IPS-NIHi11 (cell line): ENCODE data around the gene DOK3.
A peak's percentile ranks its signal among the peaks of the same experiment; 100 is the strongest.

Source experiments
- DNase-seq: peaks from one replicate; pipeline ENCODE4 v3.0.0; 2012; ENCODE audit warnings: mixed read lengths, low spot score

Gene DOK3

GRCh38 chr5:177468329-177468684, 41.3 kb downstream of the DOK3 start:
- DNase-seq: no peak

GRCh38 chr5:177467436-177467835, 42.2 kb downstream of the DOK3 start:
- no peak for DNase-seq

- no peak for DNase-seq
Observed at GRCh38 chr5:177466861-177467260, 42.8 kb downstream of the DOK3 start.

- no peak for DNase-seq
Observed at GRCh38 chr5:177465044-177465443, 44.6 kb downstream of the DOK3 start.

- DNase-seq: no peak
Observed at GRCh38 chr5:177462021-177462670, 47.5 kb downstream of the DOK3 start.

GRCh38 chr5:177459819-177460628, 49.6 kb downstream of the DOK3 start:
- no peak for DNase-seq

GRCh38 chr5:177459357-177459756, 50.3 kb downstream of the DOK3 start:
- no peak for DNase-seq

- DNase-seq: no peak
Observed at GRCh38 chr5:177458912-177459350, 50.7 kb downstream of the DOK3 start.

- DNase-seq: no peak
Observed at GRCh38 chr5:177457852-177458681, 51.6 kb downstream of the DOK3 start.

- peak; percentile 91 for DNase-seq
Observed at GRCh38 chr5:177456976-177457851, 52.4 kb downstream of the DOK3 start.

GRCh38 chr5:177456591-177456964, 53.0 kb downstream of the DOK3 start:
- no peak for DNase-seq

GRCh38 chr5:177455661-177456590, 53.7 kb downstream of the DOK3 start:
- peak; percentile 88 for DNase-seq

GRCh38 chr5:177455036-177455660, 54.5 kb downstream of the DOK3 start:
- DNase-seq: peak; percentile 85

- DNase-seq: peak; percentile 94
Observed at GRCh38 chr5:177454397-177455035, 55.1 kb downstream of the DOK3 start.

GRCh38 chr5:177453852-177454396, 55.7 kb downstream of the DOK3 start:
- DNase-seq: no peak

- no peak for DNase-seq
Observed at GRCh38 chr5:177452688-177453638, 56.7 kb downstream of the DOK3 start.
